HepG2 (cell line): ENCODE results near the gene RCOR3. TPM values are rescaled to one million over a fixed set of nuclear protein-coding genes. Genes with fewer than 3 reads are reported as not detected.

ENCODE experiments used
- BHLHE40 ChIP-seq: IDR thresholded peaks from 2 replicates; pipeline ENCODE4 v1.6.1; 2011; ENCODE audit warnings: low read length, improper control_type of control experiment
- FOXA1 ChIP-seq, 2 experiments: fragments of 450-650 bp in 1 of 2; sonication (generic) in 1 of 2; formaldehyde crosslinking in 1 of 2; IDR thresholded peaks; 2 replicates each; pipeline versions ENCODE4 v1.4.0 to v1.6.1; 2016 to 2020; ENCODE audit warnings: missing genetic modification reagents in 1 of 2
- HDAC6 ChIP-seq: fragments of 200-600 bp; sonication (generic); IDR thresholded peaks from 2 replicates; pipeline ENCODE4 v1.7.0; 2017; ENCODE audit warnings: mild to moderate bottlenecking, antibody characterized with exemption, low read length, low read depth
- ZBTB7A ChIP-seq: sonication (generic); formaldehyde crosslinking; IDR thresholded peaks from 2 replicates; pipeline ENCODE4 v1.8.0; 2022; ENCODE audit warnings: mild to moderate bottlenecking, missing genetic modification reagents
- ZNF552 ChIP-seq: sonication (generic); formaldehyde crosslinking; IDR thresholded peaks from 2 replicates; pipeline ENCODE4 v1.9.0; 2022; ENCODE audit warnings: missing genetic modification reagents, mild to moderate bottlenecking, borderline replicate concordance
- ZNF674 ChIP-seq: sonication (generic); formaldehyde crosslinking; IDR thresholded peaks from 2 replicates; pipeline ENCODE4 v1.5.0; 2020; ENCODE audit warnings: low read depth, mild to moderate bottlenecking, missing genetic modification reagents
- polyA plus RNA-seq, 8 experiments: library from polyadenylated mRNA; depleted of rRNA in 3 of 8; stranded (reverse) in 7 of 8; unstranded in 1 of 8; fragments of >200 nt; fragmentation: Illumina TruSeq in 4 of 8; extraction: Trizol in 4 of 8; gene quantifications; 2 replicates each; pipeline versions ENCODE4 v1.2.1 to v1.2.3, GENCODE V29; 2011 to 2016; ENCODE audit warnings: low read depth in 4 of 8, missing spikeins in 1 of 8, mixed read lengths in 1 of 8; ENCODE audit not compliant: insufficient read depth in 1 of 8
- total RNA-seq, 5 experiments: library from RNA; depleted of rRNA; stranded (reverse); fragments of >200 nt; fragmentation: Illumina TruSeq; extraction: Trizol; gene quantifications; 2 replicates each; pipeline ENCODE4 v1.2.3, GENCODE V29; 2016; ENCODE audit warnings: low read depth in 1 of 5
- TF ChIP-seq, protein P1 (sequence below): sonication (generic); formaldehyde crosslinking; IDR thresholded peaks from 2 replicates; pipeline ENCODE4 v1.5.1; 2020; ENCODE audit warnings: mild to moderate bottlenecking, missing genetic modification reagents, borderline replicate concordance
- TF ChIP-seq, protein P2 (sequence below): sonication (generic); formaldehyde crosslinking; IDR thresholded peaks from 2 replicates; pipeline ENCODE4 v1.4.0; 2020; ENCODE audit warnings: missing genetic modification reagents

The RCOR3 gene
- total and polyA plus RNA-seq, 2 of the 13 experiments (the other 11 are each of a cell fraction or from before 2014, with no cell fraction given), result 16.8 to 31.6 TPM

DNA sequence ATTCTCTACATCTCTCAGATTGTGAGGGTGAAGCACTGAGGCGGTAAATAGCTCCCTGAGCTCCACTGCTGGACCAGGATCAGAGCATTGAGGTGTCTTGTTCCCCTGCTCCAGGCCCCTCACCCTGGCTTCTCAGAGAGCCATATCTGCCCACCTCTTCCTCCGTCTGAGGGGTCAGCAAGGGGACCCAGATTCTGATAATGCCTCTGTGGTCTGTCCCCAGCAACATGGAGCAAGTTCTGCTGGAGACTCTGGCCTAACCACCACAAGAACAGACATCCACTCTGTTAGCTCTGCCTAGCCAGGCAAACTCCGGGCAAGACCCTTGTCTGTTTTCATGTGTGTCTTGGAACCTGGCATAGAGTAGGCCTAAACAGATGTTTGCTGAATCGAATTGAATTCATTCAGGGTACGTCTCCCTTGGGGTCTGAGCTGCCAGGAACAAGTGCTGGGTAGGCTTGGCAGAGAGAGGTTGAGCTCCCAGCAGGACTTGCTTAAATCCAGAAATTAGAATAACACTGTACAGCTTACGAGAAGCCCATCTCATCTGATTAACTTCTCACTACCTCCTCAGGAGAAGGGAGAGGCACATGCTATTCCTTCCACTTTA is 69.8 kb downstream of the RCOR3 start (continued):
- TF ChIP-seq, protein P1, sequence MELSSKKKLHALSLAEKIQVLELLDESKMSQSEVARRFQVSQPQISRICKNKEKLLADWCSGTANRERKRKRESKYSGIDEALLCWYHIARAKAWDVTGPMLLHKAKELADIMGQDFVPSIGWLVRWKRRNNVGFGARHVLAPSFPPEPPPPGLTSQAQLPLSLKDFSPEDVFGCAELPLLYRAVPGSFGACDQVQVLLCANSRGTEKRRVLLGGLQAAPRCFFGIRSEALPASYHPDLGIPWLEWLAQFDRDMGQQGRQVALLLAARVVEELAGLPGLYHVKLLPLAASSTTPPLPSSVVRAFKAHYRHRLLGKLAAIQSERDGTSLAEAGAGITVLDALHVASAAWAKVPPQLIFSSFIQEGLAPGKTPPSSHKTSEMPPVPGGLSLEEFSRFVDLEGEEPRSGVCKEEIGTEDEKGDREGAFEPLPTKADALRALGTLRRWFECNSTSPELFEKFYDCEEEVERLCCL, result no peak
- no peak for TF ChIP-seq FOXA1 (IDR thresholded peaks at IDR 0.05)
- no peak for TF ChIP-seq FOXA1 (CRISPR knock-in tag; IDR thresholded peaks at IDR 0.05)
- no peak for TF ChIP-seq ZNF674 (CRISPR knock-in tag)
- no peak for TF ChIP-seq ZNF552 (CRISPR knock-in tag)
- TF ChIP-seq ZBTB7A (CRISPR knock-in tag), result no peak
- TF ChIP-seq, protein P2, sequence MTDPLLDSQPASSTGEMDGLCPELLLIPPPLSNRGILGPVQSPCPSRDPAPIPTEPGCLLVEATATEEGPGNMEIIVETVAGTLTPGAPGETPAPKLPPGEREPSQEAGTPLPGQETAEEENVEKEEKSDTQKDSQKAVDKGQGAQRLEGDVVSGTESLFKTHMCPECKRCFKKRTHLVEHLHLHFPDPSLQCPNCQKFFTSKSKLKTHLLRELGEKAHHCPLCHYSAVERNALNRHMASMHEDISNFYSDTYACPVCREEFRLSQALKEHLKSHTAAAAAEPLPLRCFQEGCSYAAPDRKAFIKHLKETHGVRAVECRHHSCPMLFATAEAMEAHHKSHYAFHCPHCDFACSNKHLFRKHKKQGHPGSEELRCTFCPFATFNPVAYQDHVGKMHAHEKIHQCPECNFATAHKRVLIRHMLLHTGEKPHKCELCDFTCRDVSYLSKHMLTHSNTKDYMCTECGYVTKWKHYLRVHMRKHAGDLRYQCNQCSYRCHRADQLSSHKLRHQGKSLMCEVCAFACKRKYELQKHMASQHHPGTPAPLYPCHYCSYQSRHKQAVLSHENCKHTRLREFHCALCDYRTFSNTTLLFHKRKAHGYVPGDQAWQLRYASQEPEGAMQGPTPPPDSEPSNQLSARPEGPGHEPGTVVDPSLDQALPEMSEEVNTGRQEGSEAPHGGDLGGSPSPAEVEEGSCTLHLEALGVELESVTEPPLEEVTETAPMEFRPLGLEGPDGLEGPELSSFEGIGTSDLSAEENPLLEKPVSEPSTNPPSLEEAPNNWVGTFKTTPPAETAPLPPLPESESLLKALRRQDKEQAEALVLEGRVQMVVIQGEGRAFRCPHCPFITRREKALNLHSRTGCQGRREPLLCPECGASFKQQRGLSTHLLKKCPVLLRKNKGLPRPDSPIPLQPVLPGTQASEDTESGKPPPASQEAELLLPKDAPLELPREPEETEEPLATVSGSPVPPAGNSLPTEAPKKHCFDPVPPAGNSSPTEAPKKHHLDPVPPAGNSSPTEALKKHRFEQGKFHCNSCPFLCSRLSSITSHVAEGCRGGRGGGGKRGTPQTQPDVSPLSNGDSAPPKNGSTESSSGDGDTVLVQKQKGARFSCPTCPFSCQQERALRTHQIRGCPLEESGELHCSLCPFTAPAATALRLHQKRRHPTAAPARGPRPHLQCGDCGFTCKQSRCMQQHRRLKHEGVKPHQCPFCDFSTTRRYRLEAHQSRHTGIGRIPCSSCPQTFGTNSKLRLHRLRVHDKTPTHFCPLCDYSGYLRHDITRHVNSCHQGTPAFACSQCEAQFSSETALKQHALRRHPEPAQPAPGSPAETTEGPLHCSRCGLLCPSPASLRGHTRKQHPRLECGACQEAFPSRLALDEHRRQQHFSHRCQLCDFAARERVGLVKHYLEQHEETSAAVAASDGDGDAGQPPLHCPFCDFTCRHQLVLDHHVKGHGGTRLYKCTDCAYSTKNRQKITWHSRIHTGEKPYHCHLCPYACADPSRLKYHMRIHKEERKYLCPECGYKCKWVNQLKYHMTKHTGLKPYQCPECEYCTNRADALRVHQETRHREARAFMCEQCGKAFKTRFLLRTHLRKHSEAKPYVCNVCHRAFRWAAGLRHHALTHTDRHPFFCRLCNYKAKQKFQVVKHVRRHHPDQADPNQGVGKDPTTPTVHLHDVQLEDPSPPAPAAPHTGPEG (CRISPR knock-in tag), result no peak
- TF ChIP-seq HDAC6, result no peak
- TF ChIP-seq BHLHE40, result no peak
